ENCODE results near the gene FGF19.

The FGF19 gene

GRCh38 chr11:69656536-69657455 lies 47.0 kb downstream of the FGF19 start:
- DNase-seq (ENCODE audit: low read depth in 4 of 4, low spot score in 1 of 4), result no peak

DNA sequence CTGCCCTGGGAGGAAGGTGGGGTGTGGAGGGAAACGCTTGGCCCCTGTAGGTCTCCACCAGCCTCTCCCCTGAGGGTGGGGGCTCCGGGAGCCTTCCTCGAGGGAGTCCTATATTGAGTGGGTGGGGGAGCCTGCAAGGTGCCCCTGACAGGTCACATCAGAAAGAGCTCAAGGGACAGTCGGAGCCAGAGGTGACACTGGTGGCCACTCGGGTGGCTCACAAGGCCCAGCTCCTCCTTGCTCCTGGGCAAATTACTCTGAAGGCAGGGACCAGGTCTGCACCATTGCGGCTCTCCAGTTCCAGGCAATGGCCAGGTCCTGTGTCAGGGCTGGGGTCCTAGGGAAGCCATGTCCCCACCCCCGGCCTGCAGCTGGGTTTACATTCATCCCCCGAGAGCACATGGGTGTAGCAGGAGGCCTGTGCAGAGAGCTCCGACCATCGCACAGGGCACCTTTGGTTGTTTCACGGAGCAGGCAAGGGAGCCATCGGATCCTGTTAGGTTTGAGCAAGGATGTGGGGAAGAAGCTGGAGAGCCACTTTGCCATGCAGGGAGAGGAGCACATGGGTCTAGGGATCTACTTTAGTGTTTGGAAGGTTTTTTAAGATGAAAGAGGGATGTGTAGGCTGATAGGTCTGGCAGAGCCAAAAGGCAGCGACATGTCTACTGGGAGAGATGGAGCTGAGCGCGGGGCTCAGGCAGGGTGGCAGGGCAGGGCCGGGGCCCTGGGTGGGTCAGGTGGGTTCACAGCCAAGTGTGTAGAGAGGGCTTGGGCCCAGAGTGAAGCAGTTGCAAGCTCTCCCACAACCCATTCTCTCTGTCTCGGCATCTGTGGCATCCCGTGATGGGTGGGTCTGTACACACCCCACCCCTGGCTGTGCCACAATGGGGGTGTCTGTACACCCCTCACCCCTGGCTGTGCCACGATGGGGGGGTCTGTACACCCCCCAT lies 48.1 kb downstream of the FGF19 start:
- DNase-seq (ENCODE audit: low read depth in 4 of 4, low spot score in 1 of 4), result no peak

GRCh38 chr11:69654660-69655478 lies 49.0 kb downstream of the FGF19 start:
- DNase-seq (ENCODE audit: low read depth in 4 of 4, low spot score in 1 of 4), result no peak

DNA sequence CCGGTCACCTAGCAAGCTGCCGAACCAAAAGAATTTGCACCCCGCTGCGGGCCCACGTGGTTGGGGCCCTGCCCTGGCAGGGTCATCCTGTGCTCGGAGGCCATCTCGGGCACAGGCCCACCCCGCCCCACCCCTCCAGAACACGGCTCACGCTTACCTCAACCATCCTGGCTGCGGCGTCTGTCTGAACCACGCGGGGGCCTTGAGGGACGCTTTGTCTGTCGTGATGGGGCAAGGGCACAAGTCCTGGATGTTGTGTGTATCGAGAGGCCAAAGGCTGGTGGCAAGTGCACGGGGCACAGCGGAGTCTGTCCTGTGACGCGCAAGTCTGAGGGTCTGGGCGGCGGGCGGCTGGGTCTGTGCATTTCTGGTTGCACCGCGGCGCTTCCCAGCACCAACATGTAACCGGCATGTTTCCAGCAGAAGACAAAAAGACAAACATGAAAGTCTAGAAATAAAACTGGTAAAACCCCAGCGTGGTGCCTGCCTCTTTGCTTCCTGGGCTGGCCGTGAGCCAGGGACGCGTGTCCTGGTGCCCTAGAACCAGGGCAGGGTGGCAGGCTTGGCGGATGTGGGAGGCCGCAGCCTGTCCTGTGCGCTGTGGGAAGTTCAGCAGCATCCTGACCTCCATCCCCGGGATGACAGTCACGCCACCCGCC lies 49.7 kb downstream of the FGF19 start:
- DNase-seq (ENCODE audit: low read depth in 4 of 4, low spot score in 1 of 4), result no peak

GRCh38 chr11:69653406-69653960 lies 50.3 kb downstream of the FGF19 start:
- DNase-seq (ENCODE audit: low read depth in 4 of 4, low spot score in 1 of 4), result no peak

DNA sequence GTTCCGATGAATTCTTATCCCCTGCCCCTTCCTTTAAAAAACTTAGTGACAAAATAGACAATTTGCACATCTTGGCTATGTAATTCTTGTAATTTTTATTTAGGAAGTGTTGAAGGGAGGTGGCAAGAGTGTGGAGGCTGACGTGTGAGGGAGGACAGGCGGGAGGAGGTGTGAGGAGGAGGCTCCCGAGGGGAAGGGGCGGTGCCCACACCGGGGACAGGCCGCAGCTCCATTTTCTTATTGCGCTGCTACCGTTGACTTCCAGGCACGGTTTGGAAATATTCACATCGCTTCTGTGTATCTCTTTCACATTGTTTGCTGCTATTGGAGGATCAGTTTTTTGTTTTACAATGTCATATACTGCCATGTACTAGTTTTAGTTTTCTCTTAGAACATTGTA lies 50.8 kb downstream of the FGF19 start:
- no peak for DNase-seq (ENCODE audit: low read depth in 4 of 4, low spot score in 1 of 4)

- DNase-seq (ENCODE audit: low read depth in 4 of 4, low spot score in 1 of 4), result no peak
Measured at GRCh38 chr11:69651834-69652620, 51.8 kb downstream of the FGF19 start.

DNA sequence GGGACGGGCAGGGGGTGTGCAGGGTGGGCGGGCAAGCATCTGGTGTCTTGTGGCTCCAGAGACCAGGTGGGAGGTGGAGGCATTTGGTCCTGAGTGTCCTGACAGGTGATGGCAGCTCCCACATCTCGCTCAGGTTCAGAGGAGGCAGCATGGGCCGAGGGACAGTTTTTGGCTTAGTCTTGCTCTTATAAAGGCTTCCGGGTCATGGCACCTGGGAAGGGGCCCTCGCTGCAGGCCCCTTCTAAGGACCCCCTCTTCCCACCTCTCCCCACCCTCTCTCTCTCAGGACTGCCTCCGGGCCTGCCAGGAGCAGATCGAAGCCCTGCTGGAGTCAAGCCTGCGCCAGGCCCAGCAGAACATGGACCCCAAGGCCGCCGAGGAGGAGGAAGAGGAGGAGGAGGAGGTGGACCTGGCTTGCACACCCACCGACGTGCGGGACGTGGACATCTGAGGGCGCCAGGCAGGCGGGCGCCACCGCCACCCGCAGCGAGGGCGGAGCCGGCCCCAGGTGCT lies 52.9 kb downstream of the FGF19 start:
- DNase-seq (ENCODE audit: low read depth in 4 of 4, low spot score in 1 of 4), result no peak

DNA sequence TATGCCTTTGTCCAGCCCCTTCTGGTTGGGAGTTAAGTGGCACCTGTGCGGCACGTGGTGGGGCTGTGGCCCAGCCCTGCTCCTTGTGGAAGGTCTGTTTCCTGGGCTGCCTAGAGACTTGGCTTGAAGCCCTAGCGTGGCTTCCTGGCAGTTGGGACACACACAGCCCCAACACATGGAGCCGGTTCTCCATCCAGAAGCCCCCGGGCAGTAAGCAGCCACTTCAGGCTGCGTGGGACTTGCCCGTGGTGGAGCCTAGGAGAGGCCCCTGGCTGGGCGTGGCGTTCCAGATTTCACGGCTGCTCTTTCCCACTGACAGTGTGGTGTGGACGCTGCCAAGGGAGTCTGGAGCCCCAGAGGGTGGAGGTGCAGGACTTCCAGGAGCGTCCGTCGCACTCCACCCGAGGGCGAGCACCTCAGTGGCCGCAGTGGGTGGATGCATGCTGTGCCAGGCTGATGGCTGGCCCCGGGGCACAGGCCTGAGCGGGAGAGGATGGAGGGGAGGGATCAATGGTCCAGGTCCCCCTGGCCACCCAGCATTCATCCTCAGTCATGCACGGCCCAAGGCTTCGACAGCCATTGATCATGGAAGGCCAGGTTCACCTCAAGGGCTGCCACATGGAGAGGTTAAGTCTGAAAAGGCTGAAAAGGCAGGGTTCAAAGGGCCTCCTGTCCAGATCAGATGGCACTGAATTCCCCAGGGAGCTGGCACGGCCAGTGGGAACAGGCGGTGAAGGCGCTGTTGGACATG lies 53.6 kb downstream of the FGF19 start:
- DNase-seq (ENCODE audit: low read depth in 4 of 4, low spot score in 1 of 4), result no peak

- DNase-seq (ENCODE audit: low read depth in 4 of 4, low spot score in 1 of 4), result no peak
Measured at GRCh38 chr11:69649576-69649900, 54.3 kb downstream of the FGF19 start.

GRCh38 chr11:69648679-69649575 lies 54.9 kb downstream of the FGF19 start:
- no peak for DNase-seq (ENCODE audit: low read depth in 4 of 4, low spot score in 1 of 4)
